GM13977 (cell line): Measurements from ENCODE around the gene C5orf34.
"Not testable (repeated sequence)": the region's sequence is repeated elsewhere in the genome, so short reads cannot be mapped to it uniquely, and the experiment has no call there.

ENCODE experiments used
- DNase-seq: peaks from one replicate; pipeline ENCODE4 v3.0.0; 2012; ENCODE audit warnings: low spot score
- in situ Hi-C: fragments of 300-500 bp; cut with MboI; formaldehyde crosslinking; loops from one replicate; pipeline ENCODE4 v1.12.0; 2022; ENCODE audit warnings: low sequenced_read_pairs, low pct_unique_long_range_greater_than_20kb, mixed read lengths, inconsistent platforms; ENCODE audit not compliant: unreplicated experiment
- TF ChIP-seq, protein P1 (sequence below): IDR thresholded peaks from 2 replicates; pipeline ENCODE4 v1.5.1; 2012; ENCODE audit warnings: mild to moderate bottlenecking, control low read depth; ENCODE audit not compliant: insufficient read depth; ENCODE audit errors: extremely low read depth, missing control alignments

The C5orf34 gene

GRCh38 chr5:43469671-43470391 lies 45.1 kb downstream of the C5orf34 start:
- no peak for DNase-seq
- TF ChIP-seq, protein P1, sequence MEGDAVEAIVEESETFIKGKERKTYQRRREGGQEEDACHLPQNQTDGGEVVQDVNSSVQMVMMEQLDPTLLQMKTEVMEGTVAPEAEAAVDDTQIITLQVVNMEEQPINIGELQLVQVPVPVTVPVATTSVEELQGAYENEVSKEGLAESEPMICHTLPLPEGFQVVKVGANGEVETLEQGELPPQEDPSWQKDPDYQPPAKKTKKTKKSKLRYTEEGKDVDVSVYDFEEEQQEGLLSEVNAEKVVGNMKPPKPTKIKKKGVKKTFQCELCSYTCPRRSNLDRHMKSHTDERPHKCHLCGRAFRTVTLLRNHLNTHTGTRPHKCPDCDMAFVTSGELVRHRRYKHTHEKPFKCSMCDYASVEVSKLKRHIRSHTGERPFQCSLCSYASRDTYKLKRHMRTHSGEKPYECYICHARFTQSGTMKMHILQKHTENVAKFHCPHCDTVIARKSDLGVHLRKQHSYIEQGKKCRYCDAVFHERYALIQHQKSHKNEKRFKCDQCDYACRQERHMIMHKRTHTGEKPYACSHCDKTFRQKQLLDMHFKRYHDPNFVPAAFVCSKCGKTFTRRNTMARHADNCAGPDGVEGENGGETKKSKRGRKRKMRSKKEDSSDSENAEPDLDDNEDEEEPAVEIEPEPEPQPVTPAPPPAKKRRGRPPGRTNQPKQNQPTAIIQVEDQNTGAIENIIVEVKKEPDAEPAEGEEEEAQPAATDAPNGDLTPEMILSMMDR: no peak
- in situ Hi-C loops: no loop called here

DNA sequence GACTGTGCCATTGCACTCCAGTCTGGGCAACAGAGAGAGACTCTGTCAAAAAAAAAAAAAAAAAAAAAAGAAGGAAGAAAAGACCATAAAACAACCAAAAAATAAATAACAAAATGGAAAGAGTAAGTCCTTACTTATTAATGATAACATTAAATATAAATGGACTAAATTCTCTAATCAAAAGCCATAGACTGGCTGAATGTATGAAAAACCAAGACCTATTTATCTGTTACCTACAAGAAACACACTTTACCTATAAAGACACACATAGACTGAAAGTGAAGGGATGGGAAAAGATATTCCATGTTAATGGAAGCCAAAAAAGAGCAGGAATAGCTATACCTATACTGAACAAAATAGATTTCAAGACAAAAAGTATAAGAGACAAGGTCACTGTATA lies 47.8 kb downstream of the C5orf34 start:
- TF ChIP-seq, protein P1: no peak

DNA sequence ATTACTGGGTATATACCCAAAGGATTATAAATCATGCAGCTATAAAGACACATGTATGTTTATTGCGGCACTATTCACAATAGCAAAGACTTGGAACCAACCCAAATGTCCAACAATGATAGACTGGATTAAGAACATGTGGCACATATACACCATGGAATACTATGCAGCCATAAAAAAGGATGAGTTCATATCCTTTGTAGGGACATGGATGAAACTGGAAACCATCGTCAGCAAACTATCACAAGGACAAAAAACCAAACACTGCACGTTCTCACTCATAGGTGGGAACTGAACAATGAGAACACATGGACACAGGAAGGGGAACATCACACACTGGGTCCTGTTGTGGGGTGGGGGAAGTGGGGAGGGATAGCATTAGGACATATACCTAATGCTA lies 49.5 kb downstream of the C5orf34 start:
- DNase-seq, in situ Hi-C loops: not testable (repeated sequence)

More for the DNA sequence above, 47.8 kb downstream of the C5orf34 start:
- no peak for DNase-seq
- in situ Hi-C loops: no loop called here

- in situ Hi-C loops: no loop called here
- TF ChIP-seq, protein P1: no peak
- DNase-seq: no peak
Measured at GRCh38 chr5:43461066-43461465, 53.9 kb downstream of the C5orf34 start.

- DNase-seq: no peak
- TF ChIP-seq, protein P1: no peak
- in situ Hi-C loops: no loop called here
Measured at GRCh38 chr5:43456556-43456955, 58.4 kb downstream of the C5orf34 start.

DNA sequence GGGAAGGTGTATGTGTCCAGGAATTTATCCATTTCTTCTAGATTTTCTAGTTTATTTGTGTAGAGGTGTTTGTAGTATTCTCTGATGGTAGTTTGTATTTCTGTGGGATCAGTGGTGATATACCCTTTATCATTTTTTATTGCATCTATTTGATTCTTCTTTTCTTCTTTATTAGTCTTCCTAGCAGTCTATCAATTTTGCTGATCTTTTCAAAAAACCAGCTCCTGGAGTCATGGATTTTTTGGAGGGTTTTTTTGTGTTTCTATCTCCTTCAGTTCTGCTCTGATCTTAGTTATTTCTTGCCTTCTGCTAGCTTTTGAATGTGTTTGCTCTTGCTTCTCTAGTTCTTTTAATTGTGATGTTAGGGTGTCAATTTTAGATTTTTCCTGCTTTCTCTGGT lies 73.4 kb downstream of the C5orf34 start:
- in situ Hi-C loops: not testable (repeated sequence)

DNA sequence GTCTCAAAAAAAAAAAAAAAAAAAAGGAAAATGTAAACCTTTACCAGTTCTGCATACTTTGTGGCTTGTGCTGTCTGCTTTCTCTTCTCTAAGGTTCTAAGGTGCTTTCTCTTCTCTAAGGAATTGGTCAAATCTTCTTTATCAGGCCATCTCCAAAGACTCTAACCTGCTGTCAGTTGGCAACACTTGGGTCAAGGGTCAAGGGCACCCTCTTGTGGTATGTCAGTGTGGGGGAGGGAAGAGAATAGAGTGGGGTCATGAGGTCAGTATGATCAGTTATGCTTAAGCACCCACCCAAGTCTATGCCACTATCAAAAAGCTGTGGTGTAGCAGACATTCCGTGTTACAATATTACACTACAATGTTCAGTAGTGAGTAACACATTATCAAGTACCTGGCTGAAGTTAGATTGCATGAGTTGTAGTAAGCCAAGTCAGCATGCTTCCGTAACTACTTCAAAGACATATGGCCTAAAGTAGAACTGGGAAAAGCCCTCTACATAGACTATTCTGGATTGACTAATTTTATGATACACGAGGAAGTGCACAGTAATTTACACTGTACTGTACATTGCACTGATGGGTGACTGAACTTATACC lies 77.8 kb downstream of the C5orf34 start:
- TF ChIP-seq, protein P1: no peak
- in situ Hi-C loops: no loop called here

More for the DNA sequence above, 73.4 kb downstream of the C5orf34 start:
- not testable (repeated sequence) for DNase-seq

More for the DNA sequence above, 77.8 kb downstream of the C5orf34 start:
- no peak for DNase-seq
